Caco-2 (cell line): ENCODE data around the gene ZNF467. TPM values are rescaled to one million over a fixed set of nuclear protein-coding genes. Genes with fewer than 3 reads are reported as not detected.

ENCODE experiments used
- BruUV-seq: library from RNA; stranded (reverse); fragments of 400-500 nt; replicated peaks from 2 replicates; lab custom pipeline; 2021; lab: Mats Ljungman, UMichigan
- CTCF ChIA-PET: fragments of 300-600 bp; sonication (Branson Sonifier 250); formaldehyde crosslinking; loops from one replicate; lab custom pipeline; 2022; ENCODE audit warnings: antibody characterized with exemption; lab: Charles Lee
- POLR2A ChIA-PET: fragments of 300-600 bp; sonication (Branson Sonifier 250); formaldehyde crosslinking; loops from one replicate; lab custom pipeline; 2022; ENCODE audit warnings: antibody characterized with exemption; lab: Charles Lee
- DNase-seq, 2 experiments: peaks; one replicate each; pipeline versions ENCODE4 v3.0.0 to v3.0.0-alpha.2; 2020 to 2022
- H3K27me3 ChIP-seq: replicated peaks from 2 replicates; pipeline ENCODE4 v1.6.0; 2011; ENCODE audit warnings: low read length; ENCODE audit not compliant: control insufficient read depth, insufficient read depth
- H3K36me3 ChIP-seq: 2 replicates; pipeline ENCODE4 v1.5.1; 2011; ENCODE audit warnings: low read length; ENCODE audit not compliant: control insufficient read depth, insufficient read depth
- H3K4me1 ChIP-seq: fragments of 250-450 bp; sonication (Bioruptor Pico); 2 replicates; pipeline ENCODE4 v1.5.1; 2020; ENCODE audit warnings: mild to moderate bottlenecking
- H3K4me3 ChIP-seq: 2 replicates; pipeline ENCODE4 v1.5.1; 2011; ENCODE audit warnings: low read depth, mild to moderate bottlenecking, control low read depth, low read length
- H3K9me3 ChIP-seq: fragments of 250-450 bp; sonication (Bioruptor Pico); 2 replicates; pipeline ENCODE4 v1.5.1; 2020; ENCODE audit warnings: mild to moderate bottlenecking, moderate library complexity
- H3K27ac Mint-ChIP-seq: one replicate; pipeline ENCODE4 v1.8.0; 2022; ENCODE audit warnings: mixed read lengths; ENCODE audit not compliant: unreplicated experiment
- H3K27me3 Mint-ChIP-seq: one replicate; pipeline ENCODE4 v1.8.0; 2022; ENCODE audit warnings: mixed read lengths; ENCODE audit not compliant: insufficient read depth, unreplicated experiment
- H3K36me3 Mint-ChIP-seq: one replicate; pipeline ENCODE4 v1.8.0; 2022; ENCODE audit warnings: mild to moderate bottlenecking, mixed read lengths; ENCODE audit not compliant: insufficient read depth, unreplicated experiment
- H3K4me1 Mint-ChIP-seq: one replicate; pipeline ENCODE4 v1.8.0; 2022; ENCODE audit warnings: low read depth, mixed read lengths; ENCODE audit not compliant: unreplicated experiment
- H3K4me3 Mint-ChIP-seq: one replicate; pipeline ENCODE4 v1.8.0; 2022; ENCODE audit warnings: mild to moderate bottlenecking, moderate library complexity, mixed read lengths; ENCODE audit not compliant: unreplicated experiment
- H3K9me3 Mint-ChIP-seq: one replicate; pipeline ENCODE4 v1.8.0; 2022; ENCODE audit warnings: mixed read lengths; ENCODE audit not compliant: unreplicated experiment
- intact Hi-C: fragments of 100-400 bp; cut with micrococcal nuclease; formaldehyde crosslinking; loops from one replicate; pipeline ENCODE4 v1.10.0; 2022; ENCODE audit not compliant: unreplicated experiment
- total RNA-seq: library from RNA; stranded (reverse); gene quantifications from 2 replicates; pipeline ENCODE4 v1.2.3, GENCODE V29; 2022
- TF ChIP-seq, protein P1 (sequence below), 2 experiments: fragments of 200-600 bp in 1 of 2; IDR thresholded peaks; 1 replicate in 1 of 2; 2 replicates in 1 of 2; pipeline versions ENCODE4 v1.5.1 to v1.8.0; 2011 to 2022; ENCODE audit warnings: antibody characterized with exemption in 1 of 2, control low read depth in 1 of 2, inconsistent platforms in 1 of 2, low read depth in 1 of 2, low read length in 1 of 2, mild to moderate bottlenecking in 1 of 2, moderate library complexity in 1 of 2; ENCODE audit not compliant: insufficient read depth in 1 of 2, severe bottlenecking in 1 of 2, unreplicated experiment in 1 of 2

ZNF467 gene
- total RNA-seq, 1 experiment from 2014 or later: 1.7 TPM

DNA sequence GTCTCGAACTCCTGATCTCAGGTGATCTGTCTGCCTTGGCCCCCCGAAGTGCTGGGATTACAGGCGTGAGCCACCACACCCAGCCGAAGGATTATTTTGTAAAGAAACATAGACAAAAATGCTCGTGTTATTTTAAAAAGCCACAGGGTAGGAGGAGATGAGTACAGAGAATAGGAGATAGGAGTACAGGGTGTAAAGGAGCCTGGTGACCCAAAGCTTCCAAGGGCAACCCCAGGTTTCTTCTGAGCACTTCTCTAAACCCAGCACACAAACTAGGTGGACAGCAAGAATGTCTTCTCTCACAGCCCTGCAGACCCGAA is 54.7 kb downstream of the ZNF467 start:
- H3K36me3 Mint-ChIP-seq: no peaks in the 10 kb centered on the region
- H3K27me3 ChIP-seq: no peaks in the 10 kb centered on the region
- CTCF ChIA-PET: no interaction called here
- POLR2A ChIA-PET: no interaction called here
- H3K27me3 Mint-ChIP-seq: no peaks in the 10 kb centered on the region
- intact Hi-C loops: no loop called here
- TF ChIP-seq, protein P1, sequence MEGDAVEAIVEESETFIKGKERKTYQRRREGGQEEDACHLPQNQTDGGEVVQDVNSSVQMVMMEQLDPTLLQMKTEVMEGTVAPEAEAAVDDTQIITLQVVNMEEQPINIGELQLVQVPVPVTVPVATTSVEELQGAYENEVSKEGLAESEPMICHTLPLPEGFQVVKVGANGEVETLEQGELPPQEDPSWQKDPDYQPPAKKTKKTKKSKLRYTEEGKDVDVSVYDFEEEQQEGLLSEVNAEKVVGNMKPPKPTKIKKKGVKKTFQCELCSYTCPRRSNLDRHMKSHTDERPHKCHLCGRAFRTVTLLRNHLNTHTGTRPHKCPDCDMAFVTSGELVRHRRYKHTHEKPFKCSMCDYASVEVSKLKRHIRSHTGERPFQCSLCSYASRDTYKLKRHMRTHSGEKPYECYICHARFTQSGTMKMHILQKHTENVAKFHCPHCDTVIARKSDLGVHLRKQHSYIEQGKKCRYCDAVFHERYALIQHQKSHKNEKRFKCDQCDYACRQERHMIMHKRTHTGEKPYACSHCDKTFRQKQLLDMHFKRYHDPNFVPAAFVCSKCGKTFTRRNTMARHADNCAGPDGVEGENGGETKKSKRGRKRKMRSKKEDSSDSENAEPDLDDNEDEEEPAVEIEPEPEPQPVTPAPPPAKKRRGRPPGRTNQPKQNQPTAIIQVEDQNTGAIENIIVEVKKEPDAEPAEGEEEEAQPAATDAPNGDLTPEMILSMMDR (IDR thresholded peaks at IDR 0.05; ENCODE audit: insufficient read depth in 1 of 2, low read depth in 1 of 2, low read length in 1 of 2, severe bottlenecking in 1 of 2, unreplicated experiment in 1 of 2): no peak
- no peaks in the 10 kb centered on the region for H3K36me3 ChIP-seq
- no peak overlapping the region for H3K4me3 ChIP-seq
- peaks cover 8% of the 10 kb centered on the region for H3K4me1 ChIP-seq
- no peaks in the 10 kb centered on the region for H3K9me3 Mint-ChIP-seq
- BruUV-seq: no TSS peak
- no peak for DNase-seq
- no peak overlapping the region for H3K4me3 Mint-ChIP-seq
- H3K4me1 Mint-ChIP-seq: peaks cover 4% of the 10 kb centered on the region
- H3K27ac Mint-ChIP-seq: no peak overlapping the region
- no peaks in the 10 kb centered on the region; the same call in 1 of the 2 replicates for H3K9me3 ChIP-seq

DNA sequence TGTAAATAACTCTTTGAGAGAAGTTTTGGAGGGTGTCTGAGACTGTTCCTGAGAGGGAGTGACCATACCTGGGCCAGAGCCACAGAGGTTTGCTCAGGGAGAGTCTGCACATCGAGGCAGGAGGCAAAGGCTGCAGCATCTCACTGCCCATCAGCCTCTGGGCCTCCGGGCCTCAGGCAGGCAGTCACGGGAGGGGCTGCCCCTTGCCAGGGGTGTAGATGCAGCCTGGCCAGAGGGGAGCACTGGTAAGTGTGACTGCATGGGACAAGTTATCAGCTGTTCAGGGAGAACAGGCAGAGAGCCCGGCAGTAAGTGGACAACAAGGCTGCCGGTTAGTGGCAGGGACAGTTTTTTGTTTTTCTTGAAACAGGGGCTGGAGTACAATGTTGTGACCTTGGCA is 55.9 kb downstream of the ZNF467 start:
- intact Hi-C loops: no loop called here
- Histone ChIP-seq H3K4me3 (no peak overlapping the region), H3K9me3 (no peaks in the 10 kb centered on the region; the same call in 1 of the 2 replicates), H3K4me1 (peaks cover 8% of the 10 kb centered on the region), H3K36me3 (no peaks in the 10 kb centered on the region), H3K27me3 (no peaks in the 10 kb centered on the region)
- Mint-ChIP-seq H3K4me1 (peaks cover 4% of the 10 kb centered on the region), H3K27me3 (no peaks in the 10 kb centered on the region), H3K27ac (no peak overlapping the region), H3K36me3 (no peaks in the 10 kb centered on the region), H3K4me3 (no peak overlapping the region), H3K9me3 (no peaks in the 10 kb centered on the region)
- no TSS peak for BruUV-seq
- DNase-seq: no peak
- TF ChIP-seq, protein P1 (IDR thresholded peaks at IDR 0.05; ENCODE audit: insufficient read depth in 1 of 2, low read depth in 1 of 2, low read length in 1 of 2, severe bottlenecking in 1 of 2, unreplicated experiment in 1 of 2): no peak
- ChIA-PET CTCF (no interaction called here), POLR2A (no interaction called here)

DNA sequence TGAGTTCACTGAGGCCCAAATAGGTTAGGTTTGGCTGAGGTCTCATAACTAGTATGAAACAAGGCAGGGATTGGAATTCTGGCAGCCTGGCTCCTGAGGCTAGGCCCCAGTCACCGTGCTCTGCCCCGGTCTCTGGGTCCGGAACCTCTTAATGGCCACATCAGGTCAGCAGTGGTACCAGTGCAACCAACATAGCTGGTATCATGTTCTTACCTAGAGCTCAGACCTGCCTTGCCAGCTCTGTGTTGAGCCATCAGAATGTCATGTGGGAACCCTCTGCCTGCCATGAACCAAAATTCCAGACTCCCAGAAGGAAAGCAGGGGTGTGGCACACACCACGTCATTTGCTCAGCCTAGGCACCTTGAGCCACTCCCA is 56.5 kb downstream of the ZNF467 start:
- ChIA-PET CTCF (interaction anchor here (1.0 kb wide), 1 partner anchor 55 kb away, joined by 3 read pairs; no protein-coding TSS in a partner anchor), POLR2A (no interaction called here)
- Histone ChIP-seq H3K9me3 (peaks cover 3% of the 10 kb centered on the region), H3K4me3 (no peak overlapping the region), H3K27me3 (no peaks in the 10 kb centered on the region), H3K4me1 (peaks cover 8% of the 10 kb centered on the region), H3K36me3 (no peaks in the 10 kb centered on the region)
- no peaks in the 10 kb centered on the region for H3K27me3 Mint-ChIP-seq
- intact Hi-C loops: no loop called here
- no peaks in the 10 kb centered on the region for H3K36me3 Mint-ChIP-seq
- H3K27ac Mint-ChIP-seq: no peak overlapping the region
- peaks cover under 1% of the 10 kb centered on the region for H3K9me3 Mint-ChIP-seq
- H3K4me3 Mint-ChIP-seq: no peak overlapping the region
- BruUV-seq: no TSS peak
- DNase-seq: no peak
- H3K4me1 Mint-ChIP-seq: peaks cover 4% of the 10 kb centered on the region
- TF ChIP-seq, protein P1 (IDR thresholded peaks at IDR 0.05; ENCODE audit: insufficient read depth in 1 of 2, low read depth in 1 of 2, low read length in 1 of 2, severe bottlenecking in 1 of 2, unreplicated experiment in 1 of 2): no peak
